B cell (primary cell): ENCODE results near the gene EXOC3L1. TPM values are rescaled to one million over a fixed set of nuclear protein-coding genes. Genes with fewer than 3 reads are reported as not detected.

ENCODE experiments used
- ATAC-seq: fragments of 200-7000 bp; cut with Tn5 transposase; one replicate; pipeline ENCODE4 v1.10.0; 2021; ENCODE audit warnings: low read depth, mild to moderate bottlenecking, moderate number of reproducible peaks, moderate library complexity
- CTCF ChIA-PET: fragments of 350-600 bp; sonication (Branson Sonifier 250); formaldehyde crosslinking; loops from one replicate; lab custom pipeline; 2021; ENCODE audit warnings: antibody characterized with exemption, inconsistent platforms; lab: Charles Lee
- POLR2A ChIA-PET: fragments of 350-600 bp; sonication (Branson Sonifier 250); formaldehyde crosslinking; loops from one replicate; lab custom pipeline; 2021; ENCODE audit warnings: antibody characterized with exemption; lab: Charles Lee
- DNase-seq: peaks from one replicate; pipeline ENCODE4 v3.0.0; 2013
- H2AFZ ChIP-seq: 2 replicates; pipeline ENCODE4 v1.6.1; 2012; ENCODE audit warnings: mild to moderate bottlenecking, low read depth, low read length; ENCODE audit not compliant: insufficient read depth, poor library complexity, severe bottlenecking
- H3K27ac ChIP-seq, 2 donors: 1 replicate in 1 of 2; 2 replicates in 1 of 2; pipeline ENCODE4 v1.5.1; 2012 to 2013; ENCODE audit warnings: low read length in 2 of 2, mild to moderate bottlenecking in 2 of 2, moderate library complexity in 1 of 2
- H3K27me3 ChIP-seq, 4 experiments: fragments of 200-600 bp in 1 of 4; sonication (generic) in 1 of 4; replicated peaks in 1 of 4; 1 replicate in 2 of 4; 2 replicates in 2 of 4; pipeline versions ENCODE4 v1.6.1 to v1.7.0; 2013 to 2016; ENCODE audit warnings: low read length in 3 of 4, mild to moderate bottlenecking in 2 of 4, mixed read lengths in 1 of 4, moderate library complexity in 1 of 4; ENCODE audit not compliant: insufficient read depth in 4 of 4, control insufficient read depth in 3 of 4; ENCODE audit errors: control extremely low read depth in 1 of 4
- H3K36me3 ChIP-seq, 2 experiments: replicated peaks in 1 of 2; 1 replicate in 1 of 2; 2 replicates in 1 of 2; pipeline versions ENCODE4 v1.6.1 to v1.7.1; 2013; ENCODE audit warnings: low read length in 1 of 2; ENCODE audit not compliant: insufficient read depth in 2 of 2, control insufficient read depth in 1 of 2; ENCODE audit errors: control extremely low read depth in 1 of 2, extremely low read depth in 1 of 2
- H3K4me1 ChIP-seq, 2 donors: fragments of 200-600 bp in 1 of 2; sonication (generic) in 1 of 2; 1 replicate in 1 of 2; 2 replicates in 1 of 2; pipeline versions ENCODE4 v1.5.1 to v1.6.1; 2013 to 2017; ENCODE audit warnings: low read length in 2 of 2; ENCODE audit not compliant: control insufficient read depth in 2 of 2, insufficient read depth in 2 of 2
- H3K4me2 ChIP-seq: replicated peaks from 2 replicates; pipeline ENCODE3; 2012; ENCODE audit warnings: mild to moderate bottlenecking, low read depth, low read length; ENCODE audit not compliant: poor library complexity, severe bottlenecking
- H3K4me3 ChIP-seq, 5 experiments: fragments of 200-600 bp in 1 of 5; sonication (generic) in 1 of 5; 1 replicate in 3 of 5; 2 replicates in 2 of 5; pipeline versions ENCODE4 v1.5.1 to v1.7.0; 2011 to 2016; ENCODE audit warnings: low read length in 4 of 5, mild to moderate bottlenecking in 4 of 5, low read depth in 2 of 5, control low read depth in 1 of 5, moderate library complexity in 1 of 5; ENCODE audit not compliant: insufficient read depth in 1 of 5; ENCODE audit errors: control extremely low read depth in 1 of 5, extremely low read depth in 1 of 5
- H3K79me2 ChIP-seq: fragments of 200-600 bp; sonication (generic); one replicate; pipeline ENCODE4 v1.6.0; 2016; ENCODE audit warnings: low read length; ENCODE audit not compliant: control insufficient read depth, insufficient read depth
- H3K9ac ChIP-seq: fragments of 200-600 bp; sonication (generic); 2 replicates; pipeline ENCODE4 v1.6.1; 2017; ENCODE audit warnings: mild to moderate bottlenecking, low read length, moderate library complexity
- H3K9me3 ChIP-seq, 3 donors: one replicate each; pipeline versions ENCODE4 v1.6.1 to v1.7.1; 2013; ENCODE audit warnings: low read length in 2 of 3; ENCODE audit not compliant: control insufficient read depth in 2 of 3, insufficient read depth in 1 of 3; ENCODE audit errors: control extremely low read depth in 1 of 3
- H4K20me1 ChIP-seq: 2 replicates; pipeline ENCODE4 v1.6.0; 2012; ENCODE audit warnings: mild to moderate bottlenecking, low read length; ENCODE audit not compliant: insufficient read depth, control insufficient read depth, poor library complexity, severe bottlenecking
- H3K27ac Mint-ChIP-seq: one replicate; pipeline ENCODE4 v1.8.0; 2021; ENCODE audit warnings: mixed read lengths
- H3K27me3 Mint-ChIP-seq: one replicate; pipeline ENCODE4 v1.8.0; 2021; ENCODE audit warnings: mixed read lengths
- H3K4me1 Mint-ChIP-seq: one replicate; pipeline ENCODE4 v1.8.0; 2021; ENCODE audit warnings: mixed read lengths
- H3K4me3 Mint-ChIP-seq: one replicate; pipeline ENCODE4 v1.8.0; 2021; ENCODE audit warnings: mixed read lengths
- H3K9me3 Mint-ChIP-seq: one replicate; pipeline ENCODE4 v1.8.0; 2022; ENCODE audit warnings: mixed read lengths; ENCODE audit not compliant: insufficient read depth
- EZH2 ChIP-seq: IDR thresholded peaks from 2 replicates; pipeline ENCODE4 v1.6.1; 2012; ENCODE audit warnings: borderline replicate concordance, low read depth, mild to moderate bottlenecking, moderate library complexity, low read length; ENCODE audit not compliant: insufficient read depth, poor library complexity, severe bottlenecking
- WGBS: methylation state at CpG from one replicate; pipeline ENCODE4 v1.1.5; 2013; ENCODE audit warnings: missing lambda C conversion rate; ENCODE audit not compliant: insufficient coverage; 5-methylcytosine and 5-hydroxymethylcytosine counted together
- intact Hi-C: fragments of 100-400 bp; cut with micrococcal nuclease; formaldehyde crosslinking; loops from one replicate; pipeline ENCODE4 v1.10.0; 2022
- polyA plus RNA-seq: library from polyadenylated mRNA; depleted of rRNA; stranded (reverse); fragments of >200 nt; gene quantifications from 2 replicates; pipeline ENCODE4 v1.2.3, GENCODE V29; 2012
- total RNA-seq, 2 donors: library from RNA; stranded (reverse); fragments of 120-200 nt in 1 of 2; gene quantifications; 1 replicate in 1 of 2; 2 replicates in 1 of 2; pipeline versions ENCODE4 v1.2.3 to v1.2.4, GENCODE V29; 2013 to 2022
- TF ChIP-seq, protein P1 (sequence below): fragments of 200-600 bp; IDR thresholded peaks from one replicate; pipeline ENCODE4 v1.8.0; 2022; ENCODE audit warnings: antibody characterized with exemption, mild to moderate bottlenecking

EXOC3L1 gene
- total and polyA plus RNA-seq, 2 donors (not counting 1 experiment from before 2014, with no cell fraction given) = not detected

DNA sequence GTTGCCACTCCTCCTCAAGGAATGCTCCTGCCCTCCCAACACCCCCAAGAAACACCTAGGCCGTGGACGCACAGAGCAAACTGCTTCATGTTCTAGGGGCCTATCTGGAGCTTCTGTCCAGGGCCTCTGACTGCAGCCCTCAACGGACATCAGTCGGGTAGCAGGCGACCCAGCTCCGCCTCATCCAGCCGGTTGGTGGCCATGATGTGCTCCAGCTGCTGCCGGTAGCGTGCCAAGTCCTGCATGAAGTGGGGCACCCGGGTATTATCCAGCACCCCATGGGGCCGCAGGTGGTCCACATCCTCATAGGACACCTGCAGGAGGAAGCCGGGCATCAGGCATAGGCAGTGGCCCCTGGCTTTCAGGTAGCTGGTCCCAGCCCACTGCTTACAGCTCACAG is 13.3 kb downstream of the EXOC3L1 start:
- TF ChIP-seq, protein P1, sequence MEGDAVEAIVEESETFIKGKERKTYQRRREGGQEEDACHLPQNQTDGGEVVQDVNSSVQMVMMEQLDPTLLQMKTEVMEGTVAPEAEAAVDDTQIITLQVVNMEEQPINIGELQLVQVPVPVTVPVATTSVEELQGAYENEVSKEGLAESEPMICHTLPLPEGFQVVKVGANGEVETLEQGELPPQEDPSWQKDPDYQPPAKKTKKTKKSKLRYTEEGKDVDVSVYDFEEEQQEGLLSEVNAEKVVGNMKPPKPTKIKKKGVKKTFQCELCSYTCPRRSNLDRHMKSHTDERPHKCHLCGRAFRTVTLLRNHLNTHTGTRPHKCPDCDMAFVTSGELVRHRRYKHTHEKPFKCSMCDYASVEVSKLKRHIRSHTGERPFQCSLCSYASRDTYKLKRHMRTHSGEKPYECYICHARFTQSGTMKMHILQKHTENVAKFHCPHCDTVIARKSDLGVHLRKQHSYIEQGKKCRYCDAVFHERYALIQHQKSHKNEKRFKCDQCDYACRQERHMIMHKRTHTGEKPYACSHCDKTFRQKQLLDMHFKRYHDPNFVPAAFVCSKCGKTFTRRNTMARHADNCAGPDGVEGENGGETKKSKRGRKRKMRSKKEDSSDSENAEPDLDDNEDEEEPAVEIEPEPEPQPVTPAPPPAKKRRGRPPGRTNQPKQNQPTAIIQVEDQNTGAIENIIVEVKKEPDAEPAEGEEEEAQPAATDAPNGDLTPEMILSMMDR = no peak
- TF ChIP-seq EZH2 = no peak
- H3K9me3 Mint-ChIP-seq = no peaks in the 10 kb centered on the region
- 96% methylated on average over 12 of the region's 12 CpGs for WGBS
- H3K36me3 ChIP-seq = no peaks in the 10 kb centered on the region
- intact Hi-C loops = no loop called here
- peaks cover 0 to 73% (median 32%) of the 10 kb centered on the region in 4 experiments for H3K27me3 ChIP-seq
- peak overlapping the region; percentile 80 for H3K4me3 Mint-ChIP-seq
- no peak overlapping the region for H3K27ac ChIP-seq
- H3K4me1 ChIP-seq = peaks cover 30 to 31% of the 10 kb centered on the region in 2 donors
- peaks cover 43% of the 10 kb centered on the region for H3K27me3 Mint-ChIP-seq
- H3K79me2 ChIP-seq = no peaks in the 10 kb centered on the region
- H3K4me3 ChIP-seq = no peak overlapping the region
- H2AFZ ChIP-seq = no peak overlapping the region
- H4K20me1 ChIP-seq = peaks cover 4% of the 10 kb centered on the region
- no peak overlapping the region for H3K9ac ChIP-seq
- H3K27ac Mint-ChIP-seq = no peak overlapping the region
- peaks cover 0 to 10% (median 0%) of the 10 kb centered on the region in 3 donors for H3K9me3 ChIP-seq
- no peak overlapping the region for H3K4me2 ChIP-seq
- H3K4me1 Mint-ChIP-seq = peaks cover 25% of the 10 kb centered on the region
- ChIA-PET POLR2A (interaction anchor here (0.7 kb wide), 1 partner anchor 14 kb away, joined by 4 read pairs; no protein-coding TSS in a partner anchor), CTCF (interaction anchor here (1.2 to 3.6 kb wide), 5 partner anchors 9 to 159 kb away, joined by 3 to 15 read pairs (median 4); partner anchors contain the start of genes FBXL8 and TRADD)
- no peak for DNase-seq
- no peak for ATAC-seq

DNA sequence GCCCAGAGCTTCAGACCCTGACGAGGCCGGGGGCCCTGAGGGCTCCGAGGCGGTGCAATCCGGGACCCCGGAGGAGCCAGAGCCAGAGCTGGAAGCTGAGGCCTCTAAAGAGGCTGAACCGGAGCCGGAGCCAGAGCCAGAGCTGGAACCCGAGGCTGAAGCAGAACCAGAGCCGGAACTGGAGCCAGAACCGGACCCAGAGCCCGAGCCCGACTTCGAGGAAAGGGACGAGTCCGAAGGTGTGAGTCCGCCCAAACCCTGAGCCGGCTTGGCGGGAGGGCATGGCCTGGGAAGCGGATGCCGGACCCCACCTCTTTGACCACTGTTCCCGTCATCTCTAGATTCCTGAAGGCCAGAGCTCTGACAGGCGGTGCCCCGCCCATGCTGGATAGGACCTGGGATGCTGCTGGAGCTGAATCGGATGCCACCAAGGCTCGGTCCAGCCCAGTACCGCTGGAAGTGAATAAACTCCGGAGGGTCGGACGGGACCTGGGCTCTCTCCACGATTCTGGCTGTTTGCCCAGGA is 15.2 kb downstream of the EXOC3L1 start:
- Histone ChIP-seq H3K9me3 (peaks cover 0 to 18% (median 0%) of the 10 kb centered on the region in 3 donors), H3K36me3 (no peaks in the 10 kb centered on the region), H3K79me2 (no peaks in the 10 kb centered on the region), H2AFZ (peak overlapping the region; percentile 50), H3K9ac (peak overlapping the region; percentile 63), H3K27ac (no peak overlapping the region), H4K20me1 (peaks cover 4% of the 10 kb centered on the region), H3K4me1 (peaks cover 43 to 44% of the 10 kb centered on the region in 2 donors), H3K4me2 (peak overlapping the region; percentile 98), H3K4me3 (peak overlapping the region in 4 of 5 experiments; percentile 25 to 59 (median 48)), H3K27me3 (peaks cover 0 to 86% (median 48%) of the 10 kb centered on the region in 4 experiments)
- ATAC-seq = no peak
- Mint-ChIP-seq H3K4me3 (peak overlapping the region; percentile 87), H3K4me1 (peaks cover 36% of the 10 kb centered on the region), H3K9me3 (no peaks in the 10 kb centered on the region), H3K27me3 (peaks cover 58% of the 10 kb centered on the region), H3K27ac (no peak overlapping the region)
- ChIA-PET CTCF (interaction anchor here (0.7 to 3.6 kb wide), 6 partner anchors 12 to 52 kb away, joined by 3 to 15 read pairs (median 4); partner anchors contain the start of genes FBXL8, TMEM208 and TRADD), POLR2A (no interaction called here)
- TF ChIP-seq, protein P1 = no peak
- no peak for TF ChIP-seq EZH2
- no peak for DNase-seq
- intact Hi-C loops = no loop called here
- 36% methylated on average over 29 of the region's 31 CpGs for WGBS
